GM21619 (cell line): ENCODE measurements around the gene DSG2.

Experiments
- ATAC-seq: cut with Tn5 transposase; IDR thresholded peaks from one replicate; pipeline ENCODE4 v1.9.1; 2021; ENCODE audit not compliant: unreplicated experiment

The DSG2 gene

DNA sequence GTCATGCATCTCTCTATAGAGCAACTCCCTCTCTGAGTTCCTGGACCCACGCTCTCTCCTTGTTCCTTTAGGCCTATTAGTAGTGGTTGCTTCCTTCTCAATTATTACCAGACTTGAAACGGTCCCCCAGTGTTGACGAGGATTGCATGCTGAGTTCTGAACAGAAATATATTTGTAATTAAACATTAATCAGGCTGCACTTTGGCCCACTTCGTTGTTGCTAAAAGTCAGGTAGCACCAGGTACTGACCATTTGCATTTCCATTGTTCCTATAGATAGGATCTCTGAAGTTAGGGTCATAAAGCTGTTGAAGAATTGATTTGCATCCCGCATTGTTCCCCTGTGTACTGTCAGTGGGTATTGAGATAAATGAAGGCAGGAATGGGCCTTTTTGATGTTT is 56.8 kb downstream of the DSG2 start:
- no peak for ATAC-seq

DNA sequence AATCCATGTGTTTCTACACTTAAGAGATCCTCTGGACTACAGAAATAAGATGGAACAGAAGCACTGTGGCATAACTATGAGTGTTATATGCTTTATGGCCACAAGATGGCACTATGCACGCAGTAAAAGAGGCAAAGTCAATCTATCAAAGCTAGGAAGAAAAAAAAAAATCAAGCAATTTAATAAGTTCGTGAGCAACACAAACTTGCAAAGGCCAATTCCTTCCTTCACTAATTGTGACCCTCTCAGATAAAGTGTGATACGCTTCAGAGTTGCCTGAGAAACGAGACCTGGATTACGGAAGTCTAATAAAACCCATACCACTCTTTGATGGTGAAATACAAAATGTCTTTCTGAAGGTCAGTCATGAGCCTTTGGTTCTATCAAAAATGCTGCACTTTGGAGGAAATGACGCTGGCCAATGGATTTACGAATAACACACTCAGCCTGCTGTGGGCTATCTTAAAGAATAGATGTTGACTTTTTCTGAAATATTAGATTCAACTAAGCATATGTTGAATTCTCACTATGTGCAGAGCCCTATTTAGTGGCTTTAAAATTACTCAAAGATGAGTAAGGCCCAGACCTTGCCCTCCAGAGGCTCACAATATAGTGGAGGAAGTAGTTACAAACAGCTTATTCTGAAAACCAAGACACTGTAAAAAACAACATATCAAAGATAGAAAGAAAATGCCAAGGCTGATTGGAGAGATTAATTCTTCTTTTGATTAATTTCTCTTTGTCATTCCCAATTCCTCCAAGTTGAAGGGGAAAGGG is 58.2 kb downstream of the DSG2 start:
- ATAC-seq, result peak; percentile 55

DNA sequence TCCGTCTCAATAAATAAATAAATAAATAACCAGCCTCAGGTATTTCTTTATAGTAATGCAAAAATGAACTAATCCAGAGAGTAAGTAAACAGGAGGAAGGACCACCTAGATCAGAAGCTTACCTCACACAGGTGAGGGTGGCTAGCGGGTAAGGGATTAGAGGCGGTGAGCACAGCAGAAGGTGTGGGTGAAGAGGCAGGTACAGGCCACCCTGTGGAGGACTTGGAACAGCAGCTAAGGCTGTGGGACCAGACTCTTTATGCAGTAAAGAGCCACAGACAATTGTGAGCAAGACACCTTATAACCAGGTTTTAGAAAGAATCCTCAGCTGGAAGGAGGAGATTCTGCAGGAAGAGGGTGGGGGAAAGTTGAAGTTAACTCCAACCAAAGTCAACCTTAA is 59.5 kb downstream of the DSG2 start:
- ATAC-seq, result no peak

DNA sequence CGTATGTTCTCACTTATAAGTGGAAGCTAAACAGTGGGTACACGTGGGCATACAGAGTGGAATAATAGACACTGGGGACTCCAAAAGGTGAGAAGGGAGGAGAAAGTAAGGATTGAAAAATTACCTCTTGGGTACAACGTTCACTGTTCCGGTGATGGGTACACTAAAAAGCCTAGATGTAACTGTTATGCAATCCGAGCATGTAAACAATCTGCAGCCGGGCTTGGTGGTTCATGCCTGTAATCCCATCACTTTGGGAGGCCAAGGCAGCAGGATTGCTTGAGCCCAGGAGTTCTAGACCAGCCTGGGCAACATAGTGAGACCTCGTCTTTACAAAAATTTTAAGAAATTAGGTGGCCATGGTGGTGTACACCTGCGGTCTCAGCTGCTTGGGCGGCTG is 60.6 kb downstream of the DSG2 start:
- no peak for ATAC-seq

DNA sequence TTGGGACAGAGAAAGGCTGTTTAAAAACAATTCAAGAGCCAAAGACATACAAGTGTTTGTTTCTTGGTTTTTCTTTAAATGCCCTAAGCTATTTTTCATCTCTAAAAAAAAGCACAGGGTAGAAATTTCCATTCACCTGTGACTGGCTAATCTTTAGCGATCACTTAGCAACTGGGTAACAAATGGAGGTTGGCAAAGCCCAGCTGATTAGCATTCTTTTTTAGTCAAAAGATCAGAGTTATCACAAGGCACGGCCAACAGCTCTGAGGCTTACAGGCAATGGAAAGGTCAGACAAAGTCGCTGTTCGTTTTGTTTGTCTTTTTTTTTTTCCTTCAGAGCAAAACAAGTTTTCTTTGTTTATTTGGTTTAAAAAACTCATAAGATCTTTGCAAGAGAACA is 64.7 kb downstream of the DSG2 start:
- ATAC-seq, result no peak

DNA sequence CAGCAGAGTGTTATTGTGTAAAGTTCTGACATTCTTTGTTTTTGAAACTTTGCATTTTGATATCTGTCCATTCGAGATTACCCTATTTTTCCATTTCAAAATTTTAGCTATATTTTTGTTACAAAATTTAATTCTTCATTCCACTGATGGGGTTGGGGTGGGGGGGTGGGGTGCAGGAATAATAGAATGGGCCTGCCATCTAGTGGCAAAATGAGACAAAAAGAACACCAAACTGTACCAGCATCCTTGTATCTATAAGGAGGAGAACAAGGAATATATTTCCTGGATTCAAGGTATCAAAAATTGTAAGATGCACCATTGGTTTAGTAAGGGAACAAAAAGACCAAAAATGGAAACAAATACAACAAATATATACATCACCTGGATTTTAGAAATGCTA is 65.8 kb downstream of the DSG2 start:
- no peak for ATAC-seq

DNA sequence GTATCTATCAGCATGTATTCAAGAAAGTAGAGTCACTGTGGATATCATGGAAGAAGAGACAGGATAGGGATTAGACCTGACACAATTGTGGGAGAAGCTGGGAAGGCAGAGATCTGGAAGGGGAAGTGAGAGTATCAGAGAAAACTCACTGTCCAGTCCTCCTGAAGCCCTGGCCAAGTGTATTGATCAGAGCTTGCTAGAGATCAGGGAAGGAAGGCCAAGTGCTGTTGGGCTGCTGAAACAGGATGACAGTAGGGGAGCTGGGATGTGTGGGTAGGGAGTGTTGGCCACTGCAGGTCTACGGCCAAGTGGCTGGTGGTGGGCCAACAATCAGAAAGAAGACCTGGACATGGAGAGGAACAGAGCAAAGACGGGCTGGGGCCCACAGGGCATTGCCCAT is 67.4 kb downstream of the DSG2 start:
- ATAC-seq, result no peak

DNA sequence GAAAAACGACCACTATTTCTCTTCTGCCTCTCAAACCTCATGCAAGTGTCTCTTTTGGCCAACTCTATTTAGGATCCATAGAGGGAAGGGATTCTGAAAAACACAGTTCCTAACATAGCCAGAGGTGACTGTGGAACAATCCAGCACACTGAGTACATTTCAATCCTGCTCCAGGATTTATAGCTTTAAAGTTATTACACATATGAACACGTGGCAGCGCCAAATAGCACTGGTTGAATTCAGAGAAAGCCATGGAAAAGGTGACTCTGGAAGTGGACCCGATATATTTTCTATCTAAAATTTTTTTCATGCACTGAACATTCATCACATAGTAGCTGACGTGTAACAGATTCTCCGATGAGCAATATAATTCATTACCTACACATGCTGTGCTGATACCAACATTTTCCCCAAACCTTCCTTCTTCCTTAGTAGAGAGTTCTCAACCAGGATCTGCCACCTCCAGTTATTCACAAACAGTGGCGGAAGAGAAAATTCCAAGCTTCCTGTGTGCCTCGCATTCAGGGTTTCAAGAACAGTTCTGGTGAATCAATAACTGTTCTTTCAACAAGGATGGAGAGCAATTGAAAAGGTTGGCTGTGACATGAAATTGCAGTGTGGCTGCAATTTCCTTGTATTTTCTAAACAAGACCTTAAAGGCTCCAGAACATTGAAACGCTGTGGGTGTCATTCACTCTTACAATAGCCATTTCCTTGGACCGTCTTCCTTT is 68.0 kb downstream of the DSG2 start:
- no peak for ATAC-seq

DNA sequence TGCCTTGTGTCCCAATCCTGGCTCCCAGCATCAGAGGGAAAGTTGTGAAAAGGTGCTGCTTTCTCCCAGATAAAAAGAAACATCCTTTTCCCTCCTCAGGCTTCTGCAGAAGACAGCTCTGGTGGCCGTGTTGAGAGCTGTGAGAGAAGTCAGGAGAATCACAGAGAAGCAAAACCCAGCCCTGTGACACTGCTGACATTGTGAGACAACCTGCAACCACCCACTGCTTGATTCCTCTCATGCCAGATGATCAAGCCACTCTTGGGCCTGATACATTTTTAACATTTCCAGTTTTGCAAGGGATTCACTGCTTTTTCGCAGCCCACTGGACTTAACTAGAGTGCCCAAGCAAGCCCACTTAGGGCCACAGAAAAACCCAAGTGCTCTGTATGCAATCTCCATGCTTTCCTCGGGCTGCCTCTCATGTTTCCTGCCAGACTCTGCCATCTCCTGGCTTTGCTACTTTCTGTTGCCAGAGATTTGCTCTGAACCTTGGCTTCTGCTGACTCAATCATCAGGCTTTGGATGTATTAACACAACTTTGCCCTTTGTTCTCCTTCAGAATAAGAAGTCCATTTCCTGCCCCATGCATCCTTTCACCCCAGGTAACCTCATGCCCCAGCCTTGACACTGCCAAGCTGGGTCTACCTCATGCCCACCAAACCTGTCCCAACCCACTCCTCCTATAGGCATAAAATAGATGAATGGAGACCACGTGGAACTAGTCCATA is 68.8 kb downstream of the DSG2 start:
- ATAC-seq, result no peak

DNA sequence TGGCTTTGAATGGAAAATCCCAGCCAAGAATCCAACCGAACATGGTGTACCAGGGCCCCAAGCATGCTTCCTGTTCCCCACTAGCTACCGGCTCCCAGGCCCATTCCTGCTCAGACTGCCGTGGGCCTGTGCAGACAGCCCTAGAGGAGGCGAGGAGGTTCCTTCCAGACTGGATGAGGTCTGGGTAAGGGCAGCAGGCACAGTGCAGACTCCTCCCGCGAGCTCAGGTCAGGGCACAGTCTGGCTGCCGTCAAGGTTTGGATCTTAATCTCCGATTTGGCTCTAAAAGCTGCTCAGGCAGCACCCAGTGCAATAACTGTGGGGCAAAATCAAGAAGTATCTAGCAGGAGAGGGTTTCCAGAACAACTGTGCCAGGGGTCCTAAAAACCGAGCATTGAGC is 74.4 kb downstream of the DSG2 start:
- ATAC-seq, result no peak

DNA sequence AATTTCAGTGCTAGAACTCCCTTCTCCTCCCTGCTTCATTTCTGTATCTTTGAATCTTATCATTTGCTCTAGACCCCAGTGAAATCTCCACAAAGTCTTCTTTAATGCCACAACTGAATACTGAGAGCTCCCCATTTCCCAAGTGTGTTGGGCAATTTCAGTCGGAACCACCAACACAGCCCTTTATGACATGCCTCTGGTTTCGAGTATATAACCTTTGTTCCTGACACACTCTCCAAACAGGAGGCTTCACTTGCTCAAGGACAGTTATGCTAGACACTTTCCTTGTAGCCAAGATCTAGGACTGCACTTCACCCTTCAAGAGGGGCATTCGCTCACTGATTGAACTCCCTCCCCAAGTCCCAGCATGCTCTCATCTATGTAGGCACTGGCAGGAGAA is 75.1 kb downstream of the DSG2 start:
- no peak for ATAC-seq

DNA sequence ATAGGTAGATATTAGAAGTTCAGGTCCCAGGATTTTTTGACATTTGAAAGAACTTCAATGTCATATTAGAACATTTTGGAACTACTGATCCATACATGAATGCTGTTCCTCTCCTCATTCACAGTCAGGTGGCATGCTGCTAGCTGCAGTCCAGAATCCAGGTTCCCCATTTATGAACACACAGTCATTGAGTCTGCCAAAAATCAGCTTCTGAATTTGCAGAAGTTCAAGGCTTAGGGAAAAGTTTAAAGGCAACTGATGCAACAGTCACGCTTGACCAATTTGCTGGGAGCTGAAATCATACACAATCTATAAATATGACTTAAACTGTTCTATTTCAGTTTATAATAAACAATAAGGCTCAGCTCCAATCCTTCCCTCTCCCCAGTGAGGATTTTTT is 76.4 kb downstream of the DSG2 start:
- no peak for ATAC-seq

DNA sequence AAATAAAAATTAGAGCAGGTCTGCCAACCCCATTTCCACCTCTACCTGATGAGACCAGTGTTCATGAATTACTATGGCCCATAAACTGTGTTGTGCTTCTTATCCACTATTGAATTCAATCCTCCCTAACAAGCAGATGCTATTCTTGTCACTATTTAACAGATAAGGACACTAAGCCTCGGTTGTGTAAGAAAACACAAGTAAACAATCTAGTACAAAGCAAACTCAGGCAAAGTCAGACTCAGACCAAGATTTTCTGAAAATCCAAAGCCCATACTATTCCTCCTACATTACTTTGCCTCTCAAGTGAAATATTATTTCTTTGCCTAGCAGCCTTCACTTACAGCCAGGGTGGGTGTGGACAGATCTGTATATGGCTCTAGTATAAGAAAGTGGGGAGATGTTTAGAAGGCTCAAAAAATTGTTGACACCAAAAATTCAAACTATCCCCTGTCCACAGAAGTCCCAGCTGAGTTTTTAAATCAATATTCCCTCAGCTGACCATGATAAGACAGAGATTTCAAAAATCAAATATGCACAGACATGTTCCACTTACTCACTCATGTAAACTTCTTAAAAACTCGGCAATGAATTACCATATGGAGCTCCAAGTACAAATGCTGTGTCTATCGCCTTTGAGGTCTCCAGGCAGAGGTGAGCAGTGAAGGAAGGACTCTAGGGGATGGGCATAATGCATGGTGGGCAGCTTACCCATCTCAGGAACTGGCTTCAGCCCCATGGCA is 77.7 kb downstream of the DSG2 start:
- no peak for ATAC-seq

DNA sequence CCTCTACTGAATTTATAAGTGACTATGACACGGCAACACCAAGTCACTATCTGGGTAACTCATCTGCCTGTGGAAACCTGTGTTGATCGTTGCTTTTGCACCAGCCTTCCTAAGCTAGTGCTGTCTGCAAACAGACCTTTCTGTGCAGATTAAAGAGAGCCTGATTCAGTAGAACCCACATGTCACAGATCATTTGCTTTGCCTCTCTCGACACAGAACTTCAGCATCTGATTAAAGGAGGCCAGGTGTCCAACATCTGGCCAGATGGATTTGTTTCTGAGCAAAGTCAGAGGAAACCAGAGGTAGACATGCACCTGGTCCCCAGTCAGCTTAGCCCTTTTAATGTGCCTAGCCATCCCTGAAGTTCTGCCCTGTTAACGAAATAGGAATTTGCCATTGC is 78.7 kb downstream of the DSG2 start:
- peak; percentile 71 for ATAC-seq

DNA sequence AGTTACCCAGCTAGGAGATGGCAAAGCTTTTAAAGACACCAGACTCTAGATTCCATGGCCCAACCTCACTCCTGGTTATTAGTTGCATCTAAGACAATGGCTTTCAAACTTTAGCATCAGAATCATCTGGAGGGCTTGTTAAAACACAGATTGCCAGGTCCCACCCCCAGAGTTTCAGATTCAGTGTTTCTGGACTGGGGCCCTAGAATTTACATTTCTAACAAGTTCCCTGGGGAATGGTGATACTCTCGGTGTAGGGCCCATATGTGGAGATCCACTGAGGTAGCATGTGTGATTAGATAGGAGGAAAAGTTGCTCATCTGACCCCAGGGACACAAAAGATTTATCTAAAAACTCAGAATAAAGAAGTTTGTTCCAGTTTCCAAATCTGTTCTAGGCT is 79.2 kb downstream of the DSG2 start:
- peak; percentile 44 for ATAC-seq

DNA sequence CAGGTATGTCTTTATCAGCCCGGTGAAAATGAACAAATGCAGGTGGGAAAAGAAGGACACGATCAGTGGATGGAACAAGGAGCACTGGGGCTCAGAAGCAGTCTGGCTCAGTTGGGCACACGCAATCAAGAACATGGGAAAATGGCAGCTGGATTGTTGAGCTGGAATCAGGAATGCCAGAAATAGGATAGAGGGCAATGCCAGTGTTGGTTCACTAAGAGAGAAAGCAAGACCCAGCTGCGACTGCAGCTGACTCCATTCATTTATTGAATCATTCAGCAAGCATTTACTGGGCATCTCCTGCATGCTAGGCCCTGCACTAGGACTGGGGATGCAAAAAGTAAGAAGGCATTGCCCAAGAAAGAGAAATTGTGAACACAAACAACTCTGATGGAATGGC is 80.1 kb downstream of the DSG2 start:
- no peak for ATAC-seq

DNA sequence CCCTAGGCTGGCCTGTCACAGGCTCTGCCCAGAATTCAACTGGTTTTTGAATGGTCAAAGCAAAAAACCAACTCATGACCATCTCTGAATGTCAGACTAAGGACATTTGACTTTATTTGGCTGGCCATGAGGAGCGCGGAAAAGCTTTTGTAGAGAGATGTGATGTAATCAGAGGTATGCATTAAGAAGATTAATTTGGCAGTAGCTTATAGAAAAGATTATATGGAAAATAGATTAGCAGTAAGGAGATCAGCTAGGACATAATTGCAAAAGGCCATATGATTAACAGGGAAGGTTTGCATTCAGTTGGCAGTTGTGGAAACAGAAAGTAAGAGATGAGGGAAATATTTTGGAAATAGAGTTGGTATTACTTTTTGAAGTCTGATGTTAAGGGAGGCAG is 81.4 kb downstream of the DSG2 start:
- ATAC-seq, result no peak

DNA sequence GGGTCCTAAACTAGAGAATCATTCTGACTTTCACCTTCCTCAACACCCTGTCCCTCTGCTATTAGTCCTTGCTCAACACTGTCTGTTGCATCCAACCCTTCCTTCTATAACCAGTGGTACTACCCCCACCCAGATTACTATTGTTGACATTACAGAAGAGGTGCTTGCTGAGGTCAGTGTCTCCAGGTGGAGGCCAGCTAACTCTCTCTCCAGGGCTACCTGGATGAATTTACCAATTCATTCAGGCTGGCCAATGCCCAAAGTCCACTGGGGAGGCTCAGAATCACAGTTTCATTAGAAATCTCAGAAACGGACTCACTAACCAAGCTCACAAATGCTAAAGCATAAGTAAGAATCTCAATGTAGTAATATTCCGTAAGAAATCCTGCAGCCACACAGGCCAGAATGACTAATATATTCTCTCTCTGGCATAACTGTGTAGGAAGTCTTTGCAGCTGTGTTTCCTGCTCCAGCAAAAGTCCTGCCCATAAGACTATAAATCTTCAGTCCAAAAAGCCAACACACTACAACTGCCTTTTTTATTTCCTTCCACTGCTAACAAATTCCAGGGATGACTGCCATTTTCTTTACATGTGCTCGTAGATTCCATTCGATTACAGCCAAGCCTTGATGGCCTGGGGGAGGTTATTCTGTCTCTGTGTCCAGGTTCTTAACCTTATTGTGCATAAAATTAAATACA is 83.7 kb downstream of the DSG2 start:
- no peak for ATAC-seq

DNA sequence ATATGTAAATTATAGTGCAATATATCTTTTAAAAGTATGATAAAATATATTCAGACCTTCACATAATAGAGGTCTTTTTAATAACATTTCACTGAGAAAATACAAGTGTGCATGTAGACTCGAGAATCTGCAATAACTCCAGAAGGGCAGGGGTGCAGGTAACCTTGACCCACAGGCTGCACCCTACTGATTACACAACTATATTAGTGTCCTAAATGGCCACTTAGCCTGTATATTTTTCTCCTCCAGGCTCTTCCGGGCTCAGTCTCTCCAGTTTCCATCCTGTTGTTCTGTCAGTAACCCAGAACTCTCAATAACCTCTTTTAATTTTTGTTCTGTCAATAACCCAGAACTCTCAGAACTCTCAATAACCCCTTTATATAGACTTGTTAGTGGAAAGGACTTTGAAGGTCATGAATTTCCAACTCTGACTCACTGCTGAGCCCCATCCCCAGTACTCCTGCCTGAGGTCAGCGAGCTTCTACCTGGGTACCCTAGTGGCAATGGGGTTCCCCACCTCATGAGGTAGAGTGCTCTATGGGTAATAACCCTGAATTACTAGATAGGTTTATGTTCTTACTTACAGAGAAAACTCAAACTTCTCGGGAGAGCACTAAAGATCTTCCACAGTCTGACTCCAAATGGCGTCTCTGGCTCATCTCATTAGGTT is 85.3 kb downstream of the DSG2 start:
- ATAC-seq, result no peak

DNA sequence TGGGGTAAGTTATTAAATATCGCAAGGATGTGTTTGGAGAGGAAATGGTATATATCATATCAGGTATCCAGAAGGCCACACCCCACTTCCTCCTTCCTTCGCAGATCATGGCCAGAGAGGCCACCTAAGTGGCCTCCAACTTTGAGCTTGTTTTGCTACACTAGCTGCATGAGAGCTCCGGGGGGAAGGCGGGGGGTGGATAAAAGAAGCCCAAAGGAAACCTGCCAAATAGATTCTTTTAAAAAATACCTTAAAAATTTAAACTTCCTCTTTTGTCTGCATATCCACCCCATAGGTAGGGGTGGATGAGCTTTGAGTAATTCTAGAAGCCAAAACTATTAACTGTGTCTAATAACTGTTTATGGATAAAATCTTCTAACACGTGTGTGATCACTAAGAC is 88.0 kb downstream of the DSG2 start:
- ATAC-seq, result no peak
